HepG2 (cell line): ENCODE data around the gene ALG14. TPM values are rescaled to one million over a fixed set of nuclear protein-coding genes. Genes with fewer than 3 reads are reported as not detected.
A peak's percentile ranks its signal among the peaks of the same experiment; 100 is the strongest.

Experiments used
- BORCS8-MEF2B ChIP-seq: sonication (generic); formaldehyde crosslinking; IDR thresholded peaks from 2 replicates; pipeline ENCODE4 v1.8.0; 2022; ENCODE audit warnings: mild to moderate bottlenecking, missing genetic modification reagents
- GMEB2 ChIP-seq: IDR thresholded peaks from 2 replicates; pipeline ENCODE4 v1.6.1; 2016; ENCODE audit warnings: missing biosample characterization, missing genetic modification reagents, low read depth
- IRX3 ChIP-seq: sonication (generic); formaldehyde crosslinking; IDR thresholded peaks from 2 replicates; pipeline ENCODE4 v1.8.1; 2023; ENCODE audit warnings: mild to moderate bottlenecking, low read depth, missing genetic modification reagents, borderline replicate concordance
- KLF11 ChIP-seq: IDR thresholded peaks from 2 replicates; pipeline ENCODE4 v1.6.1; 2016; ENCODE audit warnings: missing compliant biosample characterization
- MED1 ChIP-seq: sonication (generic); formaldehyde crosslinking; IDR thresholded peaks from 2 replicates; pipeline ENCODE4 v1.4.0; 2020; ENCODE audit warnings: missing genetic modification reagents
- MEF2D ChIP-seq: sonication (generic); formaldehyde crosslinking; IDR thresholded peaks from 2 replicates; pipeline ENCODE4 v1.5.1; 2020; ENCODE audit warnings: mild to moderate bottlenecking, missing genetic modification reagents
- MLX ChIP-seq: IDR thresholded peaks from 2 replicates; pipeline ENCODE4 v1.6.1; 2016
- PHF8 ChIP-seq: sonication (generic); formaldehyde crosslinking; IDR thresholded peaks from 2 replicates; pipeline ENCODE4 v1.5.0; 2020; ENCODE audit warnings: missing genetic modification reagents
- RAD51 ChIP-seq: fragments of 450-650 bp; IDR thresholded peaks from 2 replicates; pipeline ENCODE4 v1.6.1; 2016; ENCODE audit warnings: borderline replicate concordance
- SALL1 ChIP-seq: sonication (generic); formaldehyde crosslinking; IDR thresholded peaks from 2 replicates; pipeline ENCODE4 v1.8.0; 2022; ENCODE audit warnings: mild to moderate bottlenecking, missing genetic modification reagents
- SALL2 ChIP-seq: sonication (generic); formaldehyde crosslinking; IDR thresholded peaks from 2 replicates; pipeline ENCODE4 v1.8.1; 2023; ENCODE audit warnings: mild to moderate bottlenecking, missing genetic modification reagents, inconsistent platforms
- SAP130 ChIP-seq: IDR thresholded peaks from 2 replicates; pipeline ENCODE4 v1.6.1; 2016; ENCODE audit warnings: low read depth
- TEAD2 ChIP-seq: sonication (generic); formaldehyde crosslinking; IDR thresholded peaks from 2 replicates; pipeline ENCODE4 v1.9.0; 2021; ENCODE audit warnings: missing genetic modification reagents
- THAP11 ChIP-seq: IDR thresholded peaks from 2 replicates; pipeline ENCODE4 v1.6.1; 2016; ENCODE audit warnings: missing biosample characterization, missing genetic modification reagents
- U2AF1 ChIP-seq: fragments of 200-400 bp; formaldehyde crosslinking; optimal IDR thresholded peaks from 2 replicates; pipeline ENCODE3; 2017; ENCODE audit warnings: mild to moderate bottlenecking, low read depth, low read length
- ZBTB25 ChIP-seq: IDR thresholded peaks from 2 replicates; pipeline ENCODE4 v1.6.1; 2018; ENCODE audit warnings: missing genetic modification reagents
- ZBTB3 ChIP-seq: sonication (generic); formaldehyde crosslinking; IDR thresholded peaks from 2 replicates; pipeline ENCODE4 v1.4.0; 2020; ENCODE audit warnings: low read depth, mild to moderate bottlenecking, moderate library complexity, missing genetic modification reagents, borderline replicate concordance
- ZBTB46 ChIP-seq: sonication (generic); formaldehyde crosslinking; IDR thresholded peaks from 2 replicates; pipeline ENCODE4 v1.4.0; 2020; ENCODE audit warnings: mild to moderate bottlenecking, missing genetic modification reagents, borderline replicate concordance
- ZMYM3 ChIP-seq: sonication (generic); formaldehyde crosslinking; IDR thresholded peaks from 2 replicates; pipeline ENCODE4 v1.5.1; 2020; ENCODE audit warnings: mild to moderate bottlenecking, missing genetic modification reagents
- ZNF335 ChIP-seq: sonication (generic); formaldehyde crosslinking; IDR thresholded peaks from 2 replicates; pipeline ENCODE4 v1.4.0; 2020; ENCODE audit warnings: missing genetic modification reagents
- ZNF549 ChIP-seq: sonication (generic); formaldehyde crosslinking; IDR thresholded peaks from 2 replicates; pipeline ENCODE4 v1.5.0; 2020; ENCODE audit warnings: missing genetic modification reagents
- ZNF616 ChIP-seq: sonication (generic); formaldehyde crosslinking; IDR thresholded peaks from 2 replicates; pipeline ENCODE4 v1.5.0; 2020; ENCODE audit warnings: low read depth, mild to moderate bottlenecking, missing genetic modification reagents
- ZNF772 ChIP-seq: sonication (generic); formaldehyde crosslinking; IDR thresholded peaks from 2 replicates; pipeline ENCODE4 v1.5.0; 2020; ENCODE audit warnings: mild to moderate bottlenecking, missing genetic modification reagents
- polyA plus RNA-seq, 8 experiments: library from polyadenylated mRNA; depleted of rRNA in 3 of 8; stranded (reverse) in 7 of 8; unstranded in 1 of 8; fragments of >200 nt; fragmentation: Illumina TruSeq in 4 of 8; extraction: Trizol in 4 of 8; gene quantifications; 2 replicates each; pipeline versions ENCODE4 v1.2.1 to v1.2.3, GENCODE V29; 2011 to 2016; ENCODE audit warnings: low read depth in 4 of 8, missing spikeins in 1 of 8, mixed read lengths in 1 of 8; ENCODE audit not compliant: insufficient read depth in 1 of 8
- total RNA-seq, 5 experiments: library from RNA; depleted of rRNA; stranded (reverse); fragments of >200 nt; fragmentation: Illumina TruSeq; extraction: Trizol; gene quantifications; 2 replicates each; pipeline ENCODE4 v1.2.3, GENCODE V29; 2016; ENCODE audit warnings: low read depth in 1 of 5
- TF ChIP-seq, protein P1 (sequence below): sonication (generic); formaldehyde crosslinking; IDR thresholded peaks from 2 replicates; pipeline ENCODE4 v1.9.0; 2021; ENCODE audit warnings: missing genetic modification reagents, mild to moderate bottlenecking, borderline replicate concordance
- TF ChIP-seq, protein P2 (sequence below): fragments of 450-650 bp; IDR thresholded peaks from 2 replicates; pipeline ENCODE4 v1.6.1; 2016

ALG14 gene
- total and polyA plus RNA-seq, 2 of the 13 experiments (the other 11 are each of a cell fraction or from before 2014, with no cell fraction given), result 4.5 to 12.7 TPM

- TF ChIP-seq BORCS8-MEF2B (peak; percentile 53; the same call in 1 of the 2 replicates), THAP11 (CRISPR knock-in tag) (peak; percentile 50; the same call in 1 of the 2 replicates), ZNF335 (no peak), ZNF772 (CRISPR knock-in tag) (0 out of 2 replicates have a peak, but pooled peaks have one; percentile 30), SALL1 (CRISPR knock-in tag) (peak; percentile 88), RAD51 (no peak), GMEB2 (no peak), ZMYM3 (CRISPR knock-in tag) (no peak; the same call in 1 of the 2 replicates), ZBTB46 (CRISPR knock-in tag) (no peak), ZNF549 (CRISPR knock-in tag) (no peak), MED1 (CRISPR knock-in tag) (peak; percentile 52; the same call in 1 of the 2 replicates), ZBTB25 (0 out of 2 replicates have a peak, but pooled peaks have one; percentile 43), TEAD2 (CRISPR knock-in tag) (peak; percentile 65; the same call in 1 of the 2 replicates), MEF2D (CRISPR knock-in tag) (no peak), U2AF1 (no peak), ZBTB3 (CRISPR knock-in tag) (no peak), KLF11 (CRISPR knock-in tag) (no peak), ZNF616 (no peak; the same call in 1 of the 2 replicates), SAP130 (CRISPR knock-in tag) (peak; percentile 61; the same call in 1 of the 2 replicates), MLX (no peak), PHF8 (CRISPR knock-in tag) (peak; percentile 52), IRX3 (peak; percentile 88), SALL2 (CRISPR knock-in tag) (no peak)
- TF ChIP-seq, protein P1, sequence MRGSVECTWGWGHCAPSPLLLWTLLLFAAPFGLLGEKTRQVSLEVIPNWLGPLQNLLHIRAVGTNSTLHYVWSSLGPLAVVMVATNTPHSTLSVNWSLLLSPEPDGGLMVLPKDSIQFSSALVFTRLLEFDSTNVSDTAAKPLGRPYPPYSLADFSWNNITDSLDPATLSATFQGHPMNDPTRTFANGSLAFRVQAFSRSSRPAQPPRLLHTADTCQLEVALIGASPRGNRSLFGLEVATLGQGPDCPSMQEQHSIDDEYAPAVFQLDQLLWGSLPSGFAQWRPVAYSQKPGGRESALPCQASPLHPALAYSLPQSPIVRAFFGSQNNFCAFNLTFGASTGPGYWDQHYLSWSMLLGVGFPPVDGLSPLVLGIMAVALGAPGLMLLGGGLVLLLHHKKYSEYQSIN, result 0 out of 2 replicates have a peak, but pooled peaks have one; percentile 52
- TF ChIP-seq, protein P2, sequence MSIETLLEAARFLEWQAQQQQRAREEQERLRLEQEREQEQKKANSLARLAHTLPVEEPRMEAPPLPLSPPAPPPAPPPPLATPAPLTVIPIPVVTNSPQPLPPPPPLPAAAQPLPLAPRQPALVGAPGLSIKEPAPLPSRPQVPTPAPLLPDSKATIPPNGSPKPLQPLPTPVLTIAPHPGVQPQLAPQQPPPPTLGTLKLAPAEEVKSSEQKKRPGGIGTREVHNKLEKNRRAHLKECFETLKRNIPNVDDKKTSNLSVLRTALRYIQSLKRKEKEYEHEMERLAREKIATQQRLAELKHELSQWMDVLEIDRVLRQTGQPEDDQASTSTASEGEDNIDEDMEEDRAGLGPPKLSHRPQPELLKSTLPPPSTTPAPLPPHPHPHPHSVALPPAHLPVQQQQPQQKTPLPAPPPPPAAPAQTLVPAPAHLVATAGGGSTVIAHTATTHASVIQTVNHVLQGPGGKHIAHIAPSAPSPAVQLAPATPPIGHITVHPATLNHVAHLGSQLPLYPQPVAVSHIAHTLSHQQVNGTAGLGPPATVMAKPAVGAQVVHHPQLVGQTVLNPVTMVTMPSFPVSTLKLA, result no peak
Measured at GRCh38 chr1:94926915-94927404, 145.8 kb downstream of the ALG14 start, which contains the start of gene CNN3 (continued).
